Liver (tissue), 9 donors: ENCODE measurements around the gene CCDC71. TPM values are rescaled to one million over a fixed set of nuclear protein-coding genes. Genes with fewer than 3 reads are reported as not detected.

Source experiments
- DNase-seq: peaks from one replicate; pipeline ENCODE4 v3.0.0-alpha.2; 2017; ENCODE audit warnings: low spot score
- H3K27ac ChIP-seq, 2 donors: one replicate each; pipeline ENCODE4 v1.7.0; 2013; ENCODE audit warnings: inconsistent platforms in 2 of 2, low read length in 2 of 2, control low read depth in 1 of 2, low read depth in 1 of 2, mild to moderate bottlenecking in 1 of 2
- H3K27me3 ChIP-seq, 4 donors: one replicate each; pipeline versions ENCODE4 v1.6.1 to v1.7.0; 2013; ENCODE audit warnings: low read length in 3 of 4, inconsistent platforms in 1 of 4, mild to moderate bottlenecking in 1 of 4, moderate library complexity in 1 of 4; ENCODE audit not compliant: control insufficient read depth in 4 of 4, insufficient read depth in 4 of 4
- H3K36me3 ChIP-seq, 4 donors: one replicate each; pipeline versions ENCODE4 v1.6.1 to v1.7.0; 2013; ENCODE audit warnings: low read length in 3 of 4, mild to moderate bottlenecking in 3 of 4, low read depth in 1 of 4, moderate library complexity in 1 of 4; ENCODE audit not compliant: control insufficient read depth in 4 of 4, insufficient read depth in 3 of 4
- H3K4me1 ChIP-seq, 4 donors: one replicate each; pipeline versions ENCODE4 v1.6.1 to v1.7.0; 2013; ENCODE audit warnings: low read length in 3 of 4, mild to moderate bottlenecking in 3 of 4, moderate library complexity in 1 of 4; ENCODE audit not compliant: control insufficient read depth in 4 of 4, insufficient read depth in 4 of 4
- H3K4me3 ChIP-seq, 3 donors: one replicate each; pipeline versions ENCODE4 v1.6.1 to v1.7.0; 2013; ENCODE audit warnings: low read length in 3 of 3, control low read depth in 1 of 3, low read depth in 1 of 3, mild to moderate bottlenecking in 1 of 3
- H3K9ac ChIP-seq, 2 donors: one replicate each; pipeline ENCODE4 v1.7.0; 2013; ENCODE audit warnings: low read length in 2 of 2, mild to moderate bottlenecking in 2 of 2, moderate library complexity in 2 of 2, control low read depth in 1 of 2, low read depth in 1 of 2
- H3K9me3 ChIP-seq, 4 donors: one replicate each; pipeline versions ENCODE4 v1.6.1 to v1.7.0; 2013; ENCODE audit warnings: low read length in 3 of 4; ENCODE audit not compliant: control insufficient read depth in 4 of 4
- ATF3 ChIP-seq: IDR thresholded peaks from 2 replicates; pipeline ENCODE4 v1.6.1; 2016; ENCODE audit warnings: antibody characterized with exemption
- EGR1 ChIP-seq, 2 donors: IDR thresholded peaks; 2 replicates each; pipeline ENCODE4 v1.6.1; 2016 to 2018; ENCODE audit warnings: antibody characterized with exemption in 2 of 2, low read depth in 2 of 2
- FOXA1 ChIP-seq: IDR thresholded peaks from 2 replicates; pipeline ENCODE4 v1.6.1; 2016; ENCODE audit warnings: antibody characterized with exemption
- GABPA ChIP-seq, 2 donors: IDR thresholded peaks in 1 of 2; conservative IDR thresholded peaks in 1 of 2; 2 replicates each; pipeline ENCODE4 v1.6.1; 2016; ENCODE audit warnings: antibody characterized with exemption in 2 of 2, mild to moderate bottlenecking in 1 of 2, moderate library complexity in 1 of 2
- HNF4A ChIP-seq, 2 donors: conservative IDR thresholded peaks; 2 replicates each; pipeline ENCODE4 v1.6.1; 2016; ENCODE audit warnings: antibody characterized with exemption in 2 of 2, mild to moderate bottlenecking in 2 of 2
- HNF4G ChIP-seq: IDR thresholded peaks from 2 replicates; pipeline ENCODE4 v1.6.1; 2016; ENCODE audit warnings: antibody characterized with exemption
- JUND ChIP-seq, 2 donors: IDR thresholded peaks; 2 replicates each; pipeline ENCODE4 v1.6.1; 2016; ENCODE audit warnings: antibody characterized with exemption in 2 of 2
- NR2F2 ChIP-seq: IDR thresholded peaks from 2 replicates; pipeline ENCODE4 v1.6.1; 2016; ENCODE audit warnings: antibody characterized with exemption
- REST ChIP-seq: IDR thresholded peaks from 2 replicates; pipeline ENCODE4 v1.6.1; 2016; ENCODE audit warnings: antibody characterized with exemption, mild to moderate bottlenecking
- RXRA ChIP-seq, 2 donors: IDR thresholded peaks; 2 replicates each; pipeline ENCODE4 v1.6.1; 2017 to 2018; ENCODE audit warnings: antibody characterized with exemption in 2 of 2, mild to moderate bottlenecking in 1 of 2
- TAF1 ChIP-seq: conservative IDR thresholded peaks from 2 replicates; pipeline ENCODE4 v1.6.1; 2016; ENCODE audit warnings: antibody characterized with exemption, mild to moderate bottlenecking
- YY1 ChIP-seq: IDR thresholded peaks from 2 replicates; pipeline ENCODE4 v1.6.1; 2016; ENCODE audit warnings: antibody characterized with exemption, mild to moderate bottlenecking
- WGBS: extraction: QIAGEN DNeasy Blood & Tissue Kit; methylation state at CpG from one replicate; pipeline ENCODE4 v1.1.7; 2013; 5-methylcytosine and 5-hydroxymethylcytosine counted together
- polyA plus RNA-seq, 2 donors: library from polyadenylated mRNA; stranded (reverse) in 1 of 2; unstranded in 1 of 2; fragments of 200-250 nt in 1 of 2; fragments of >200 nt in 1 of 2; fragmentation: Nextera tagmentation in 1 of 2; extraction: Ambion mirVana in 1 of 2; gene quantifications; one replicate each; pipeline versions ENCODE4 v1.2.1 to v1.2.3, GENCODE V29; 2013 to 2015
- total RNA-seq, 2 donors: library from RNA; depleted of rRNA; stranded (reverse); fragments of >200 nt; gene quantifications; one replicate each; pipeline ENCODE4 v1.2.3, GENCODE V29; 2014
- TF ChIP-seq, protein P1 (sequence below): fragments of 150-350 bp; IDR thresholded peaks from 2 replicates; pipeline ENCODE4 v1.5.1; 2017; ENCODE audit warnings: improper control_type of control experiment, low read depth, low read length; ENCODE audit not compliant: missing input control
- TF ChIP-seq, protein P2 (sequence below): IDR thresholded peaks from 2 replicates; pipeline ENCODE4 v1.6.1; 2016; ENCODE audit warnings: antibody characterized with exemption
- donor health status: healthy.
- donor health status: healthy.
- donor health status: healthy.
- donor health status: healthy.
- donor health status: healthy.

The CCDC71 gene
- total and polyA plus RNA-seq, 4 donors, result 1.1 to 10.7 (median 8.2) TPM

- no peak for TF ChIP-seq YY1
- TF ChIP-seq RXRA (IDR thresholded peaks at IDR 0.05), result no peak
- TF ChIP-seq, protein P1, sequence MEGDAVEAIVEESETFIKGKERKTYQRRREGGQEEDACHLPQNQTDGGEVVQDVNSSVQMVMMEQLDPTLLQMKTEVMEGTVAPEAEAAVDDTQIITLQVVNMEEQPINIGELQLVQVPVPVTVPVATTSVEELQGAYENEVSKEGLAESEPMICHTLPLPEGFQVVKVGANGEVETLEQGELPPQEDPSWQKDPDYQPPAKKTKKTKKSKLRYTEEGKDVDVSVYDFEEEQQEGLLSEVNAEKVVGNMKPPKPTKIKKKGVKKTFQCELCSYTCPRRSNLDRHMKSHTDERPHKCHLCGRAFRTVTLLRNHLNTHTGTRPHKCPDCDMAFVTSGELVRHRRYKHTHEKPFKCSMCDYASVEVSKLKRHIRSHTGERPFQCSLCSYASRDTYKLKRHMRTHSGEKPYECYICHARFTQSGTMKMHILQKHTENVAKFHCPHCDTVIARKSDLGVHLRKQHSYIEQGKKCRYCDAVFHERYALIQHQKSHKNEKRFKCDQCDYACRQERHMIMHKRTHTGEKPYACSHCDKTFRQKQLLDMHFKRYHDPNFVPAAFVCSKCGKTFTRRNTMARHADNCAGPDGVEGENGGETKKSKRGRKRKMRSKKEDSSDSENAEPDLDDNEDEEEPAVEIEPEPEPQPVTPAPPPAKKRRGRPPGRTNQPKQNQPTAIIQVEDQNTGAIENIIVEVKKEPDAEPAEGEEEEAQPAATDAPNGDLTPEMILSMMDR, result no peak
- TF ChIP-seq GABPA (IDR thresholded peaks at IDR 0.05 in 1 of 2, conservative IDR thresholded peaks at IDR 0.05 in 1 of 2), result no peak
- TF ChIP-seq ATF3, result no peak
- TF ChIP-seq, protein P2, sequence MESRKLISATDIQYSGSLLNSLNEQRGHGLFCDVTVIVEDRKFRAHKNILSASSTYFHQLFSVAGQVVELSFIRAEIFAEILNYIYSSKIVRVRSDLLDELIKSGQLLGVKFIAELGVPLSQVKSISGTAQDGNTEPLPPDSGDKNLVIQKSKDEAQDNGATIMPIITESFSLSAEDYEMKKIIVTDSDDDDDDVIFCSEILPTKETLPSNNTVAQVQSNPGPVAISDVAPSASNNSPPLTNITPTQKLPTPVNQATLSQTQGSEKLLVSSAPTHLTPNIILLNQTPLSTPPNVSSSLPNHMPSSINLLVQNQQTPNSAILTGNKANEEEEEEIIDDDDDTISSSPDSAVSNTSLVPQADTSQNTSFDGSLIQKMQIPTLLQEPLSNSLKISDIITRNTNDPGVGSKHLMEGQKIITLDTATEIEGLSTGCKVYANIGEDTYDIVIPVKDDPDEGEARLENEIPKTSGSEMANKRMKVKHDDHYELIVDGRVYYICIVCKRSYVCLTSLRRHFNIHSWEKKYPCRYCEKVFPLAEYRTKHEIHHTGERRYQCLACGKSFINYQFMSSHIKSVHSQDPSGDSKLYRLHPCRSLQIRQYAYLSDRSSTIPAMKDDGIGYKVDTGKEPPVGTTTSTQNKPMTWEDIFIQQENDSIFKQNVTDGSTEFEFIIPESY, result no peak
- TF ChIP-seq FOXA1, result no peak
- TF ChIP-seq HNF4G, result no peak
- TF ChIP-seq EGR1 (IDR thresholded peaks at IDR 0.05; ENCODE audit: low read depth in 2 of 2), result no peak
- TF ChIP-seq HNF4A (conservative IDR thresholded peaks at IDR 0.05), result no peak
- Histone ChIP-seq H3K4me1 (no peaks in the 10 kb centered on the region), H3K27ac (no peak overlapping the region), H3K4me3 (no peak overlapping the region), H3K9ac (no peak overlapping the region), H3K9me3 (peaks cover 0 to 4% (median 0%) of the 10 kb centered on the region in 4 donors), H3K27me3 (no peaks in the 10 kb centered on the region), H3K36me3 (no peaks in the 10 kb centered on the region)
- 77% methylated on average over 2 of the region's 2 CpGs for WGBS
- no peak for DNase-seq
Measured at GRCh38 chr3:49213998-49214397, 47.9 kb upstream of the CCDC71 start.

DNA sequence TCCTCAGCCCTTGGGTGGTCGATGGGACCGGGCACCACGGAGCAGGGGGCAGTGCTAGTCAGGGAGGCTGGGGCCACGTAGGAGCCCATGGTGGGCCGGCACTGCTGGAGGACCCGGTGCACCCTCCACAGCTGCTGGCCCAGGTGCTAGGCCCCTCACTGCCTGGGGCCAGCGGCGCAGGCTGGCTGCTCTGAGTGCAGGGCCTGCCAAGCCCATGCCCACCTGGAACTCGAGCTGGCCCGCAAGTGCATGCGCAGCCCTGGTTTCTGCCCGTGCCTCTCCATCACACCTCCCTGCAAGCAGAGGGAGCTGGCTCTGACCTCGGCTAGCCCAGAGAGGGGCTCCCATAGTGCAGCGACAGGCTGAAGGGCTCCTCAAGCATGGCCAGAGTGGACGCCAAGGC is 47.4 kb upstream of the CCDC71 start:
- no peak overlapping the region for H3K4me3 ChIP-seq
- 94% methylated on average over 15 of the region's 15 CpGs for WGBS
- DNase-seq, result no peak

More for the DNA sequence above, 47.4 kb upstream of the CCDC71 start:
- no peak overlapping the region for H3K9ac ChIP-seq
- no peaks in the 10 kb centered on the region for H3K36me3 ChIP-seq
- peaks cover 0 to 4% (median 0%) of the 10 kb centered on the region in 4 donors for H3K9me3 ChIP-seq
- no peaks in the 10 kb centered on the region for H3K27me3 ChIP-seq
- H3K4me1 ChIP-seq, result no peaks in the 10 kb centered on the region
- TF ChIP-seq EGR1 (IDR thresholded peaks at IDR 0.05; ENCODE audit: low read depth in 2 of 2), result no peak
- no peak for TF ChIP-seq ATF3
- no peak for TF ChIP-seq JUND (IDR thresholded peaks at IDR 0.05)
- no peak for TF ChIP-seq TAF1
- no peak for TF ChIP-seq REST
- no peak for TF ChIP-seq RXRA (IDR thresholded peaks at IDR 0.05)
- TF ChIP-seq, protein P1, result no peak
- no peak for TF ChIP-seq FOXA1
- no peak for TF ChIP-seq NR2F2
- TF ChIP-seq HNF4A (conservative IDR thresholded peaks at IDR 0.05), result no peak
- no peak for TF ChIP-seq GABPA (IDR thresholded peaks at IDR 0.05 in 1 of 2, conservative IDR thresholded peaks at IDR 0.05 in 1 of 2)
- TF ChIP-seq YY1, result no peak
- H3K27ac ChIP-seq, result no peak overlapping the region
